Type B pancreatic cell (in vitro differentiated cells): Measurements from ENCODE around the gene TENT4A. TPM values are rescaled to one million over a fixed set of nuclear protein-coding genes. Genes with fewer than 3 reads are reported as not detected.
"Not testable (repeated sequence)": the region's sequence is repeated elsewhere in the genome, so short reads cannot be mapped to it uniquely, and the experiment has no call there.

Experiments
- DNase-seq: peaks from one replicate; pipeline ENCODE4 v3.0.0; 2021; ENCODE audit warnings: mixed read lengths; ENCODE audit not compliant: unreplicated experiment; ENCODE audit errors: extremely low spot score
- H3K27ac Mint-ChIP-seq: 2 replicates; pipeline ENCODE4 v1.8.0; 2021; ENCODE audit warnings: mild to moderate bottlenecking, mixed read lengths
- H3K27me3 Mint-ChIP-seq: 2 replicates; pipeline ENCODE4 v1.8.0; 2021; ENCODE audit warnings: mixed read lengths
- H3K36me3 Mint-ChIP-seq: 2 replicates; pipeline ENCODE4 v1.8.0; 2021; ENCODE audit warnings: mixed read lengths
- H3K4me1 Mint-ChIP-seq: one replicate; pipeline ENCODE4 v1.8.0; 2021; ENCODE audit warnings: mixed read lengths; ENCODE audit not compliant: unreplicated experiment
- H3K4me3 Mint-ChIP-seq: 2 replicates; pipeline ENCODE4 v1.8.0; 2021; ENCODE audit warnings: mild to moderate bottlenecking, mixed read lengths
- H3K9me3 Mint-ChIP-seq: 2 replicates; pipeline ENCODE4 v1.8.0; 2021; ENCODE audit warnings: mixed read lengths
- CTCF ChIP-seq: fragments of 200-600 bp; sonication (generic); conservative IDR thresholded peaks from 2 replicates; pipeline ENCODE4 v1.5.0; 2021; ENCODE audit warnings: antibody characterized with exemption, mild to moderate bottlenecking
- long read RNA-seq: library from polyadenylated mRNA; unstranded; transcript quantifications from one replicate; pipeline ENCODE4 v2.0.0, GENCODE V29; 2020
- total RNA-seq: library from RNA; stranded (reverse); gene quantifications from 2 replicates; pipeline ENCODE4 v1.2.1, GENCODE V29; 2021; ENCODE audit warnings: low replicate concordance

Gene TENT4A
- total RNA-seq = 21.7 and 34.1 TPM in 2 replicates
- long read RNA-seq, partial matches to known transcripts = 2 of 8 reads
- long read RNA-seq, other reads (novel, unspliced or antisense) = 6 of 8 reads

GRCh38 chr5:6713274-6714225 is at the start of gene TENT4A:
Gene TENT4A (plus strand): TSS chr5:6713432. CDS start chr5:6713984, 552 bp downstream.
- Mint-ChIP-seq H3K36me3 (peaks cover 4% of the 10 kb centered on the region), H3K4me3 (peak within 1 kb of the TSS; percentile 92)
- peak; percentile 58 for DNase-seq

GRCh38 chr5:6666762-6667161 is 46.5 kb upstream of the TENT4A start:
- peaks cover 18% of the 10 kb centered on the region for H3K36me3 Mint-ChIP-seq
- TF ChIP-seq CTCF = no peak
- no peak overlapping the region for H3K4me3 Mint-ChIP-seq
- no peak overlapping the region for H3K27ac Mint-ChIP-seq
- no peaks in the 10 kb centered on the region for H3K27me3 Mint-ChIP-seq
- no peak for DNase-seq
- no peaks in the 10 kb centered on the region for H3K4me1 Mint-ChIP-seq
- no peaks in the 10 kb centered on the region for H3K9me3 Mint-ChIP-seq

More at GRCh38 chr5:6713274-6714225, at the start of gene TENT4A:
- Mint-ChIP-seq H3K27ac (peak within 1 kb of the TSS; percentile 94), H3K27me3 (peaks cover 5% of the 10 kb centered on the region), H3K4me1 (peaks cover 44% of the 10 kb centered on the region), H3K9me3 (no peaks in the 10 kb centered on the region)
- TF ChIP-seq CTCF = no peak

- TF ChIP-seq CTCF = no peak
- no peak for DNase-seq
- Mint-ChIP-seq H3K4me3 (no peak overlapping the region), H3K27ac (no peak overlapping the region), H3K36me3 (peaks cover 15% of the 10 kb centered on the region), H3K4me1 (no peaks in the 10 kb centered on the region), H3K9me3 (no peaks in the 10 kb centered on the region), H3K27me3 (no peaks in the 10 kb centered on the region)
Measured at GRCh38 chr5:6667648-6668047, 45.6 kb upstream of the TENT4A start.

- H3K4me1 Mint-ChIP-seq, H3K27ac Mint-ChIP-seq: not testable (repeated sequence)
Measured at GRCh38 chr5:6668717-6669116, 44.5 kb upstream of the TENT4A start.

GRCh38 chr5:6673031-6673430 is 40.2 kb upstream of the TENT4A start:
- H3K9me3 Mint-ChIP-seq = peaks cover 23% of the 10 kb centered on the region

More at GRCh38 chr5:6668717-6669116, 44.5 kb upstream of the TENT4A start:
- H3K36me3 Mint-ChIP-seq = peaks cover 24% of the 10 kb centered on the region
- H3K27me3 Mint-ChIP-seq, H3K9me3 Mint-ChIP-seq, H3K4me3 Mint-ChIP-seq, DNase-seq: not testable (repeated sequence)

More at GRCh38 chr5:6673031-6673430, 40.2 kb upstream of the TENT4A start:
- H3K27me3 Mint-ChIP-seq = no peaks in the 10 kb centered on the region
- no peak for DNase-seq
- H3K4me1 Mint-ChIP-seq = no peaks in the 10 kb centered on the region
- no peak overlapping the region for H3K4me3 Mint-ChIP-seq
- H3K27ac Mint-ChIP-seq = no peak overlapping the region
- TF ChIP-seq CTCF = no peak
- peaks cover 21% of the 10 kb centered on the region for H3K36me3 Mint-ChIP-seq
